Measurements from ENCODE around the gene CYTH3.
"Not testable (repeated sequence)": the region's sequence is repeated elsewhere in the genome, so short reads cannot be mapped to it uniquely, and the experiment has no call there.

The CYTH3 gene

GRCh38 chr7:6283391-6284054, 11.1 kb upstream of the CYTH3 start:
- in situ Hi-C loops (cut with HindIII; ENCODE audit: low sequenced_read_pairs), result not testable (repeated sequence)

- in situ Hi-C loops (cut with HindIII; ENCODE audit: low sequenced_read_pairs), result no loop called here
Measured at GRCh38 chr7:6279937-6280336, 7.5 kb upstream of the CYTH3 start.

- in situ Hi-C loops (cut with HindIII; ENCODE audit: low sequenced_read_pairs), result no loop called here
Measured at GRCh38 chr7:6279341-6279740, 6.9 kb upstream of the CYTH3 start.

- in situ Hi-C loops (cut with HindIII; ENCODE audit: low sequenced_read_pairs), result no loop called here
Measured at GRCh38 chr7:6278749-6279310, 6.4 kb upstream of the CYTH3 start.

DNA sequence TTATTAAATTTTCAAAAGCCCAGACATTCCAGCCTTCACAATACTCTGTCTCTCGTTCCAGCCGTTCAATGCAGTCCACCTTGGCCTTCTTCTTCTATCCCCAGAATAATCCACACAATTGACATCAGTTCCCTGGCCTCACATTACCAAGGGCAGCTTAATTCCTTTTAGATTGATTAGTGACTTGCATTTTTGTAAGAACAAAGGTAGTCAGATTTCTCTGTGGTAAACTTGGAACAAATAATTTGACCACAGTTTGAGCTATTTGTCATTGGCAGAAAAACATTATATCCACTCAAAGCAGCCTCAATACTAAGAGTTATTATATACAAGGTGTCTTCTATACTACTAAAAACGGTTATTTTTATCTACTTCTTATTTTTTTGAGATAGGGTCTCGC, 5.1 kb upstream of the CYTH3 start:
- in situ Hi-C loops (cut with HindIII; ENCODE audit: low sequenced_read_pairs), result no loop called here

DNA sequence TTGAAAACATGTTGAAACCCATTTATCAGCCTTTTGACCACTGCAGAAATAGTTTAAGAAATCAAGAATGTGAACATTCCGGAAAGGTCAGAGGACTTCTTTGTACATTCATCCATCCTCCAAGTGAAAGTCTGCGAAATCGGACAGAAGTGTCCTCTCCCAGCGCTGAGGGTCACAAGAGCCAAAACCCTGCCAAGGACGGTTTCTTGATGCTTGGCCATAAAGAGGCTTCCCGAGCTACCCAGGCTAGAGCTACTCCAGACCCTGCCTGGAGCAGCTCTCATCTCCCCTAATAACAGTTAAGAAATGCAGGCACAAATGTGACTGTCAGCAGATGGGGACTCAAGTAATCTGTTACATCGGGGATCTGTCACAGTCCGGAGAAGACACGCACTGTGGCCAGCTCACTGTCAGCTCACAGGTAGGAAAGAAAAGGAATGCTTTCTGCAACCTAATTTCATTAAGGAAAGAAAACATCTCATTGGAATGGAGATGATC, 4.5 kb upstream of the CYTH3 start:
- in situ Hi-C loops (cut with HindIII; ENCODE audit: low sequenced_read_pairs), result no loop called here

- in situ Hi-C loops (cut with HindIII; ENCODE audit: low sequenced_read_pairs), result no loop called here
Measured at GRCh38 chr7:6274743-6275142, 2.3 kb upstream of the CYTH3 start.

DNA sequence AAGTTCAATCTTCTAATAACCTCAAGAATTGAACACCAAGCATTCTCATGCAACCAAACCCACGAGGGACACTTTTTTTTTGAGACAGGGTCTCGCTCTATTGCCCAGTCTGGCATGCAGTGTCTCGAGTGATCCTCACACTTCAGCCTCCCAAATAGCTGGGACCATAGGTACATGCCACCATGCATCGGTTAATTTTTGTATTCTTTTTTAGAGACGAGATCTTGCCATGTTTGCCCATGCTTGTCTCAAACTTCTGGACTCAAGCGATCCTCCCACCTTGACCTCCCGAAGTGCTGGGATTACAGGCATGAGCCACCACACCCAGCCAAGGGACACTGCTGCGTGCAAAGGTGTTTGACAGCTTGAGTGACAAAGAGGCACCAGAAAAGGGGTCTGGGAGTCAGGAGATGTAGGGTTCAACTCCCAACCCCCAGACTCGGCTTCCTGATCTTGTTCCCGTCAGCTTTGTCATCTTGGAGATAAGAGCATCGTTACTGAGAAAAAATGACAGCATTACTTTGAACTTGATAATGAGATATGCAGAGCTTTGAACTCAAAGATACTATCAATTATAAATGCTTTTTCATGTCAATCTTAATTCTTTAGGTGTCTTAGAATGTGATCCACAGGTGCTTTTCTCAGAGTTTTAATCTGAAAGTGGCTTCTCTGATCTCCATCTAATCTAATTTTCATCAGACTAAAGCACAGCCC, 1.6 kb upstream of the CYTH3 start:
- in situ Hi-C loops (cut with HindIII; ENCODE audit: low sequenced_read_pairs), result no loop called here

- in situ Hi-C loops (cut with HindIII; ENCODE audit: low sequenced_read_pairs), result no loop called here
Measured at GRCh38 chr7:6273380-6273837, 985 bp upstream of the CYTH3 start.

DNA sequence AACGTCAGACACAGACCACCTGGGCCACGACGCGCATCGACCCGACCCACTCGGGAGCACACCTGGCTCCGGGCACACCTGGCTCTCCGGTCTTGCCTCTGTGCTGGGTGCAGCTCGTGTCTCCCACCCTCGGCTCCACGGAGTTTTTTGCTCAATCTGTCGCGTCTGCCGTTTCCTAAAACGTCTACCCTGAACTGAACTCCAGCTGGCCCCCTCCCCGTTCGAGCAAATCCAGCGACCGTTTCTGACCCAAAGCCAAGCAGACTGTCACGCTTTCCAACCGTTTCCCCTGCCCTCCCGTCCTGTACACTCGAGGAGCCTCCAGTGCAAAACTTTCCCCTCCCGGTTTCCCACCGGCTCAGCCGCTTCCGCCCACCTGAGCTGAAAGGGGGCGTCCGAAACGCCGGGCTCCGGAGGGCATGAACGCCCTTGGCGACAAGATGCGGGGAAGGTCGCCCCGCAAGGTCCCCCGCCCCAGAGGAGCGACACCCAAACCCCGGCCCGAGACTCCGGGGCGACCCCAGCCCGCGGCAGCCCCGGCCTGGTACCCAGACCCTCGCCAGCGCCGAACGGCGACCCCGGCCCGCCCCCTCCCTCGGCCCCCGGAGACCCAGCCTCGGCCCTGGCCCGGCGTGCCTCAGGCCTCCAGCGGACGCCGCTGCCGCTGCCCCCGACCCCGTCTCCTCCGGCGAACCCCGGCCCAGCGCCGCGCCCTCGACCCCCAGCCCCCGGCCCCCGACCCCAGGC, 557 bp downstream of the CYTH3 start:
- in situ Hi-C loops (cut with HindIII; ENCODE audit: low sequenced_read_pairs), result no loop called here

- in situ Hi-C loops (cut with HindIII; ENCODE audit: low sequenced_read_pairs), result no loop called here
Measured at GRCh38 chr7:6271060-6271658, 1.3 kb downstream of the CYTH3 start.

- in situ Hi-C loops (cut with HindIII; ENCODE audit: low sequenced_read_pairs), result loop anchor here (10.0 kb wide), 1 partner anchor 85 kb away; no protein-coding TSS in a partner anchor
Measured at GRCh38 chr7:6269527-6269926, 2.9 kb downstream of the CYTH3 start.

DNA sequence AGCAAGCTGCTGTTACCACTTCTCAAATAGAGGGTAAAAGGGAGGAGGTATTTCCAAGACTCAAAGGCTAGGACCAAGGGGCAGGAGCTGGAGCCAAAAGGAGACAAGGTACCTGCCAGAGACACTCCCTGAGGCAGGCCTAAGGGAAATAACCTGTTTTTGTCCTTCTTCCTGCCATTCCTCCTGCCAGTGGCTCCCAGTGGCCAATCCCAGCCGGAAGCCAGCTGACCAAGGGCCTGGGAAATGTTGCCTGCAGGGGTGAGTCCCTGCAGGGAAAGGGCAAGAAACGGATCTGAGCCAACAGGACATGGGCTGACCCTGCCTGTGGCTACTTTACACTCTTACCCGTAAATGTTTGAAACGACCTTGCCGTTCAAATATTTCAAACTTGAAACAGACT, 3.5 kb downstream of the CYTH3 start:
- in situ Hi-C loops (cut with HindIII; ENCODE audit: low sequenced_read_pairs), result loop anchor here (10.0 kb wide), 1 partner anchor 84 kb away; no protein-coding TSS in a partner anchor

DNA sequence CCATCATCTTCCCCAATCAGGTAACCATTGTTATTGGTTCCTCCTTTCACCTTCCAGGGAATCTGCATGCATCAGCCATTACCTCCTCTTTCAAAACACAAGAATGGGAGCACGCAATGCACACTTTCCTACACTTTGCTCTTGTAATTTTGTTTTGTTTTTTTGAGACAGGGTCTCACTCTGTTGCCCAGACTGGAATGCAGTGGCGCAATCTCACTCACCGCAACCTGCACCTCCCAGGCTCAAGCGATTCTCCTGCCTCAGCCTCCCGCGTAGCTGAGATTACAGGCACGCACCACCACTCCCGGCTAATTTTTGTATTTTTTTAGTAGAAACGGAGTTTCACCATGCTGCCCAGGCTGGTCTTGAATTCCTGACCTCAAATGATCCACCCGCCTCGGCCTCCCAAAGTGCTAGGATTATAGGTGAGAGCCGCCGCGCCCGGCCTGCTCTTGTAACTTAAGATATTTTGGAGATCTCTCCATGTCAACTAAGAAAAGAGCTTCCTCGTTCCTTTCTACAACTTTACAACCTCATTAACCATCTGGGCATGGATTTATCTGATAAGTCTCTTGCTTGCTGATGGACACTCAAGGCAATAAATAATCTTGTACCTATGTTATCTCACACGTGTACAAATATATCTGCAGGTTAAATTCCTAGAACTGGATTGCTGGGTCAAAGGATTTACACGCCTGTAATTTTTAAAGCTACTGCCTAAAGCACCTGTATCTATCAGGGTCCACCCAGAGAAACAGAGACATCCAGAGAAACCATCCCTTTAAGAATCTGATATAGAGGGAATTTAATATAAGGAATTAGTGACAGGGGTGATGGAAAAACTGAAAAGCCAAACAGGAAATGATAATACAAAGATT, 4.2 kb downstream of the CYTH3 start:
- in situ Hi-C loops (cut with HindIII; ENCODE audit: low sequenced_read_pairs), result loop anchor here (10.0 kb wide), 1 partner anchor 83 kb away; no protein-coding TSS in a partner anchor

DNA sequence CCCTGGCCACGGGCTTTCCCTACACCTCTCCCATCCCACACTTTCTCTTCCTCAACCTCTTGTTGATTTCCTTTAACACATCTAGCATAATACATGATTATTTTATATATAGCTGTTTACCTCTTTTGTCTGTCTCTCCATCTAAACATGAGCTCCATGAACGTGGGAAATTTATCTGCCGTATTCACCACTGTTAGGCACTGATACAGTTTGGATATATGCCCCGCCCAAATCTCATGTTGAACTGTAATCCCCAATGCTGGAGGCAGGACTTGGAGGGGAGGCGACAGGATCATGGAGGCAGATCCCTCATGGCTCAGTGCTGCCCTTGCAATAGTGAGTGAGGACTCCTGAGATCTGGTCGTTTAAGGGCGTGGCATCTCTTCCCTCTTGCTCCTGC, 5.7 kb downstream of the CYTH3 start:
- in situ Hi-C loops (cut with HindIII; ENCODE audit: low sequenced_read_pairs), result loop anchor here (10.0 kb wide), 1 partner anchor 82 kb away; no protein-coding TSS in a partner anchor

DNA sequence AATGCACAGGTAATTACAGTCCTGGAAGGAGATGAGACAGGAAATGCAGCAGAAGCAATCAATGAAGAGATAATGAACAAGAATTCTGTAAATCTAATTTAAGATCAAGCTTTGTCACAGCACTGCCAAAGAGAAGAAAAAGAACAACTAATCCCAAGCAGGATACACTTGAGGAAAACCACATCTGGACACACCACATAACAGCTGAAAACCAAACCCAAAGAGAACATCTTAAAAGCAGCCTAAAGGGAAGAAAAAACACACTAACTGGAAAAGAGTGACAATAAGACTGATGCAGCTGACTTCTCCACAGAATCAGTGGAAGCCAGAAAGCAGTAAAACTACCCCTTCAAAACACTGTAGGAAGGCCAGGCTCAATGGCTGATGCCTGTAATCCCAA, 10.2 kb downstream of the CYTH3 start:
- in situ Hi-C loops (cut with HindIII; ENCODE audit: low sequenced_read_pairs), result loop anchor here (10.0 kb wide), 1 partner anchor 77 kb away; no protein-coding TSS in a partner anchor

- in situ Hi-C loops (cut with HindIII; ENCODE audit: low sequenced_read_pairs), result loop anchor here (10.0 kb wide), 1 partner anchor 77 kb away; no protein-coding TSS in a partner anchor
Measured at GRCh38 chr7:6261699-6262098, 10.7 kb downstream of the CYTH3 start.

DNA sequence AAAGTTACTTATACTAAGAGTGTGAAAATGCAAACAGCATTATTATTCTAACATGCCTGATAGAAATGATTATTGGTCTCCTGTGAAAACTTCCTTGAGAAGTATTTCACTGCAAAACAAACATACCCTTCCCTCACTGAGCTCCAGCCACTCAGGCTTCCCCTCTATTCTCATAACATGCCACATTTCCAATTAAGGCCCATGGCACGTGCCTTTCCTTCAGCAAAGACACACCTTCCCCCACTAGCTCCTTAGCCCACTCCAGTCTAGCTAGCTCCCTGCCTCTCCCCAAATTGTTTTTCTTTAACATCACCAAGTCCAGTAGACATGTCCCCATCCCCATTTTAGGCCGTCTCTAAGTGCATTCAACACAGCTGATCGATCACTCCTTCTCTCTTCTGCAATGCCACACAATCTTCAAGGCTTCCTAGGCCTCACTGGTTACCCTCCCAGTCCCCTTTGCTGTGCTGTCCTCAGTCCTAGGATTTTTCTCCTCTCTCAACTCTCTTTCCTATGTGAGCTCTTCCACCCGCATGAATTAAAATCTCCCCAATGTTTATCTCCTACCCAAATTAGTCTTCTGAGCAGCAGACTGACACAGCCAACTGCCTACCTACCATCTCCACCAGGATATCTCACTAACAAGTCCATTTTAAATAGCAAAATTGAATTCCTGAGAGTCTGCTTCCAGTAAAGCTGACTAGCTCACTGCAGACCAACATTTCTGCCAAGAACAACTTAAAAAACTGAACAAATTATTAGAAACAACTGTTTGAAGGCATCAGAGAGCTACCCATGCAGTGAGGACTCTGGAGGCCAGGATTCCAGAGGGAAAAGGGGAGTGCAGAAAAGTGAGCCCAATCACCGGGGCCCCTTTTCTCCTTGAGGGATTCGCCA, 11.9 kb downstream of the CYTH3 start:
- in situ Hi-C loops (cut with HindIII; ENCODE audit: low sequenced_read_pairs), result loop anchor here (10.0 kb wide), 1 partner anchor 76 kb away; no protein-coding TSS in a partner anchor

Measured in DLD1 (cell line).